ENCODE results near the gene ARPC5.

Gene ARPC5

DNA sequence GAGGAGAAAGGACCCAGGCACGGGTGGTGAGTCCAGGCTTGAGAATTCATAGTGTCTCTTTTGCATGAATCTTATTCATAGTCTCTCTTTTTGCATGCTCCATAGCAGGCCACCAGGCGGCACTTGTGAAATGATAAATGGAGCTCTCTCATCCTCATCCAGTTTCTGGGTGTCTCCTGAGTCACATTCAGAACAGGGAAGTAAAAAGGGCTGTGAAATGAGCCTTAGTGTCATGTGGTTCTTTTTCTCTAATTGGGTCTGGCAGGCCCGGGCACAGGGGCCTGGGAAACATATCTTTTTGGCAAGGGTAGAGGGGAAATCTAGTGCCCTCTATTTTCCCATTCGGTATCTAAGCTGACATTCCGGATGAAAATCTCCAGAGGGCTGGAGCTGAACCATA lies 26.3 kb downstream of the ARPC5 start:
- DNase-seq, result no peak

DNA sequence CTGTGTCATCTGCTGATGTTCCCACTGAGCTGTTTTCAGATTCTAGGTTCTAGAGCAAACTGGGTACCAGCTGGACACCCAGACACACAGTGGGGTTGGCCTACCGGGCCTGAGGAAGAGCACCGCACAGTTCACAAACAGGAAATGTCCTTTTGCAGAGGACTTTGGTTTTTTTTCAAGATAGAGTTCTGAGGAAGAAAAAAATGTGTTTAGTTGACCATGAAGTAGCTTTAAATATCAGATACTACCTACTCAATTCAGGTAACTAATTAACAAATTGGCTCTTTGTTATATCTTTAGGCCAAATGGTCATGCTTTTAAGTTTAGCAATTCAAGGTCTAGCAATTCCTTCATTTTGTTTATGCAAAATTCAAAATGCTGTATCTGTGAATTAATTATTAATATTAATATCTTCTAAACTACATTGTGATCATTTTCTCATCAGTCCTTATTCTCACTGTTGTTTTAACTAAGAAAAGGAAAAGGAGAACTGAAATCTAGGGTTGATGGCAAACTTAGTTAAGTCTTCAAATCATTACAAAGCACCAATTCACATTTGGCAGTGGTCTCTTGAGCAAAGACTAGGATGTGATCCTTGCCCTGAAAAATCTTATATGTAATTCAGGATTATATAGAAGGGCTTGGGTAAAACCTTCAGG lies 28.1 kb downstream of the ARPC5 start:
- DNase-seq, result no peak

- DNase-seq, result no peak
These were observed 29.7 kb downstream of the ARPC5 start for GRCh38 chr1:183605904-183606303.

DNA sequence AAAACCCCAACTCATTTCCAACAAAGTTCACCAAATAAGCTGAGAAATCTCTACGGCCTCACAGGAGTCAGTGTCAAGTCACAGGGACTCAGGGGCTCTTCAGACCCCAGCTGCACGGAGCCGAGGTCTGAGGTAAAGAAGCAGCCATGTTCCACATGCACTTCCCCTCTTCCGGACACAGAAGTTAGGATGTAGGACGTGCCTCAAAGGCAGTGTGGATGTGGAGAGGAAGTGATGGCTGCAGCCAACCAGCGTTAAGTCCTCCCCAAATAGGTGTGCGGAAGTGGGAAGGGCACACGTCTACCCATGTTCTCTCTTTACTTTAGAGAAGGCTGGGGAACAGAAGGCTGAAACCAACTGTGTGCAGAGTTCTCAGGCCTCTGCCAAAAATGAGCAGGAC lies 30.8 kb downstream of the ARPC5 start:
- DNase-seq, result no peak

DNA sequence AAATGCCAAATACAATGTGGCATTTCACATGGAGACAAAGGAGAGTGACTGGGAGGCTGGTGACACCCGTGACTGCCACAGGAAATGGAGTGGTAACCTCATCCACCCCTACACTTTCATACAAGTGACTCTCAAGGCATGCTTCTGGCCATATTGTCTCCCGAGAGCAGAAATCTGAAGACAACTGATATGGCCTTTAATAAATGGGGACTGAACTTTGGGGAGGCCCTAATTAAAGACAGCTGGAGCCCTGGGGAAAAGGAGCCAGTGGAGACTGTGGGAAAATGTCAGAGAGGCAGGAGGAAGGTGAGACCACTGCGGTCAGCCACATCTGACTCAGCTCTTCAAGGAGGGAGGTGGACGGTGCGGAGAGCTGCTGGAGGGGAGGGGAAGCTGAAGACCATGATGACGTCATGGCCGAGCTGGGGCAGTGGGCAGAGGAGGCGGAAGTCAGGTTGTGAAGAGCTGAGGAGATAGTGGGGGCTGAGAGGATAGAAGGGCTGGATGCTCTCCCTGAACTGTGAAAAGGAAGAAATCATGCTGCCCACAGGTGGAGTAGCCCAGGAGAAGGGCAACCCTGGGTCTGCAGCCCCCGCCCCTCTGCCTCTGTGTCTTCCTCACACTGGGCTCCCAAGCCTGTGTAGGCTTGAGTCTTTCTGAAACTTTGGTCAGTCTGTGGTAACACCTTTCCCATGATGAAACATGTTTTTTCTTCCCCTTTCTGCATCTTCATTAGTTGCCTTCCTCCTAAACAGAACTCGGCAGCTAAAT lies 31.4 kb downstream of the ARPC5 start:
- DNase-seq, result no peak

- DNase-seq, result no peak
These were observed 33.1 kb downstream of the ARPC5 start for GRCh38 chr1:183602510-183602909.

- DNase-seq, result no peak
These were observed 34.9 kb downstream of the ARPC5 start for GRCh38 chr1:183600634-183601033.

DNA sequence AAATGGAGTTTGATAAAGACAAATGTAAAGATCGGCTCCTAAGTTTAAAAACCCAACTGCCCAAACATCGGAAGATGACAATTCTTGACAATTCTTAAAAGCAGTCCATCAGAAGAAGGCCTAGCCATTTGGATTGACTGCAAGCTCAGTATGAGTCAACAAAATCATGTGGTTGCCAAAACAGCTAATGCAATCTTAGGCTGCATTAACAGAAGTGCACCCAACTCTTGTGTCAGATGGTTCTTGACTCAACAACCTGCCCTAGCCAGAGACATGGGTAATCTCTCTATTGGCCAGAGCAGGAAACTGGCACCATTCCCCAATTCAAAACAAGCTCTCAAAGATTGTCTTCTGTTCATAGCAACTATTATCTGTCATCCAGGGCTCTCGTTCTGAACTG lies 35.4 kb downstream of the ARPC5 start:
- peak; percentile 26 for DNase-seq

DNA sequence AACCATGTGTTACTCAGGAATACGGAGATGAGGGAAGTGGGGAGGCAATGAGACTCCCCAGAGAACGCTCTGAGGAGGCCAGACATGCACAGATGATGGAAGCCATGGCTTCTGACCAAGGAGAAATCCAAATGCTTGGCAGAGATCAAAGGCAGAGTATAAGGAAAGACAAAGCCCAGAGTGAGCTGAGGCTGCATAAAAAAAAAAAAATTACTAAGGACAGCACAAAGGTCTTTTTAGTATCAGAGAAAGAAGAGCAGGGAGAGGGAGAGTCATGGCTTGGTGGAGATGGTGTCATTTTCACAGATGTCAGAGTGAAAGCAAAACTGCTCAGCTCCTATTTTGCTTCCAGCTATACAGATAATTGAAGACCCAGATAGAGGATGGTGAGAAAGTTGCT lies 37.2 kb downstream of the ARPC5 start:
- DNase-seq, result peak; percentile 32

DNA sequence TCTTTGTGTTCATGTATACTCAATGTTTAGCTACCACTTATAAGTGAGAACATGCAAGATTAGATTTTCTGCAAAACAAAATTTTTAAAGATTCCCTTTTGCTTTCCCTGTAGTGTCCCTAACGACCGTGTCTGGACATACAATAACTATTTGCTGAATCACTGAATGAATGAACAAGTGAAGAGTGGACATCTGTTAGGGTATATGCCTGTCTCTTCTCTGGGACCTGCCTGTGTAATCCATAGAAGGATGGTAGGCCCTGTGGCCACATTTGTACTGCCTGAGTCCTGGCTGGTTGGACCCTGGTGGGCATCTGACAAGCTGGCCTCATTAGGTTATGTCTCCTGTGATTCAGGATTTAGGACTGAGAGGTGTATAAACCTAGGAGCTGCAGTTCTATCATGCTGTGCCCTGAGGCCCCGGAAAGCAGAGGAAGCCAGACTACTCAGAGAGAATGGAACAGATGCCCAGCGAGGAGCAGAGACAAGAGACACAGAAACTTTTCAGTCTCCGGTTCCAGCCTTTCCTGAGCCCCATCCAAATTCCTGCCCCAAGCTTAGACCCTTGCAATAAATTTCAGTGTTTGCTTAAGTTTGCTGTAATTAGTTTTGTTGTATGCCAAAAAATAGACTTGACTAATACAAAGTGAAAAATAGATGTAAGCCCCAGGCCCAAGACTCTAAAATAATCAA lies 37.8 kb downstream of the ARPC5 start:
- DNase-seq, result no peak

DNA sequence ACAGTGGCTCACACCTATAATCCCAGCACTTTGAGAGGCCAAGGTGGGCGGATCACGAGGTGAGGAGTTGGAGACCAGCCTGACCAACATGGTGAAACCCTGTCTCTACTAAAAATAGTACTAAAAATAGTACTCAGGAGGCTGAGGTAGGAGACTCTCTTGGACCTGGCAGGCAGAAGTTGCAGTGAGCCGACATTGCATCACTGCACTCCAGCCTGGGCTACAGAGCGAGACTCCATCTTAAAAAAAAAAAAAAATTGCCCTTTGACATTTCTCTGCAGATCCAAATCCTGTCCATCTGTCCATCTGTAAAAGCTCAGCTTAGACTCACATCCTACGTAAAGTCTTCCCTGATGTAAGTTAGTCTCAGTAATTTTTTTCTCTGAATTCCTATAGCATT lies 39.1 kb downstream of the ARPC5 start:
- no peak for DNase-seq

- DNase-seq, result no peak
These were observed 40.0 kb downstream of the ARPC5 start for GRCh38 chr1:183595537-183595936.

GRCh38 chr1:183593356-183593755 lies 42.2 kb downstream of the ARPC5 start:
- DNase-seq, result peak; percentile 26

- DNase-seq, result no peak
These were observed 42.9 kb downstream of the ARPC5 start for GRCh38 chr1:183592733-183593132.

- DNase-seq, result peak; percentile 91
These were observed 45.1 kb downstream of the ARPC5 start, which contains the start of gene NCF2 for GRCh38 chr1:183590244-183591191. NCF2 (minus strand) TSS chr1:183590459; CDS start chr1:183590329, 130 bp downstream.

DNA sequence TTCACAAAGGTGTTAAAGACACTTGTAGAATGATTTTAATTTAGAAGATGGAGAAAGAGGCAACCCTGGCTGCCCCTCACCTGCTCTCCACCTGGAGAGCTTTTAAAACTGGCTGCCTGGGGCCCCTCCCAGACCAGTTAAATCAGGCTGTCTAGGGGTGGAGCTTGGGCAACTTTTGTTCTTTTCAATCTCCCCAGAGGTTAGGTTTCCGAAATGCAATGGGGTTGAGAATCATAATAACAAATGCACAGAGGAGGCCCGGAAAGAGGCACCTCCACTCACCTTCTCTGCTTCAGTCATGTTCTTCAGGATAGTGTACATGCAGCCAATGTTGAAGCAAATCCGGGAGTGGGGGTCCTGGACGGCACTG lies 45.7 kb downstream of the ARPC5 start:
- DNase-seq, result peak; percentile 16

DNA sequence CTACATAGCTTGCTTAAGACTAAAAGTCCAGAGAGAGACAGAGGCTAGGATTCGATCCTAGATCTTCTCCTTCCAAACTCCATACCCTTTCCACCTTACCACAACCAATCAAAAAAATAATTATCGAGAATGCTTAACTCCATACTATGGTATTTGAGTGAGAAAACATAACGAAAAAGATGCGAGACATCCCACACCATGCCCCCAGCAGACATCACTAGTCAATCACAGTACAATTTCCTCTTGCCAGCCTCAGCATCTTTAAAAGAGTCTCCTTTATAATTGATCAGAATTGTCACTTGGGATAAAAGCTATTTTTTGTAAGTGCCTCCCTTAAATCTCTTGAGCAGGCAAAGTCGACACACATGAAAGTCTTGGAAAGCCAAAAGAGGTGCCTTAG lies 46.2 kb downstream of the ARPC5 start:
- no peak for DNase-seq

GRCh38 chr1:183588827-183589226 lies 46.8 kb downstream of the ARPC5 start:
- DNase-seq, result peak; percentile 16

DNA sequence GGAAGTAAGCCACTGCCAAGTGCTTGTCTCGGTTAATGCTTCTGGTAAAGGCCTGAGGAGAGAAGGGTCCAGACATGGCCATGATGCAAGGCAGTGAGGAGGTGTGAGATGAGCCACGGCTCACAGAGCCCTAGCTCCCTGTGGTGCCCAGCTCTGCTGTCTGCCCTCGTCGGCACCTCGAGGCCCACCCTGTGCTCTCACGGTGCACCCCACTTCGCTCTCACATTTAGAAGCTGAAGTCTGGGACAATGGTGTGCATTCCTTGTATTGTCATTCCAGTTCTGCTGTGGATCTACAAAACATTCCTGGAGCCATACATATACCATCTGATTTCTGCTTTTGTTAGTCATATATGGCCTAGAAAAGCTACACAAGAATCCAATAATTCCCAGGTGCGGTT lies 48.7 kb downstream of the ARPC5 start:
- no peak for DNase-seq

DNA sequence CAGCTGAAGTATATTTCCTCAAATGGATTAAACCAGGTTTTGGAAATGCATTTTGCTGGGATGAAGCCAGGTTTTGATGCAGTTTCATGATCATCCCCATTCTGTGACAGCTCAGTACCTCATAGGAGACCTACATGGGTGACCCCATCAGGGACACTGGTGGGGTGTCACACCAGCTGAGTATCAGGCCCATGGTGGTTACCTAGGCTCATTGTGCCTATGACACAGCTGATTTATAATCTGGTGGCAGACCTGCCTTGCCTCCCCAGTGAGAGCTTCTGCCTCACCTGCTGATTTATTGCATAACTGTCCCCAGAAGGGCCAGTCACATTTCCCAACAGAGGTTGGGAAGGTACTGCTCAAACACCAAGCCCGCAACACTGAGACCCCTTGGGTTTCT lies 49.1 kb downstream of the ARPC5 start:
- no peak for DNase-seq

DNA sequence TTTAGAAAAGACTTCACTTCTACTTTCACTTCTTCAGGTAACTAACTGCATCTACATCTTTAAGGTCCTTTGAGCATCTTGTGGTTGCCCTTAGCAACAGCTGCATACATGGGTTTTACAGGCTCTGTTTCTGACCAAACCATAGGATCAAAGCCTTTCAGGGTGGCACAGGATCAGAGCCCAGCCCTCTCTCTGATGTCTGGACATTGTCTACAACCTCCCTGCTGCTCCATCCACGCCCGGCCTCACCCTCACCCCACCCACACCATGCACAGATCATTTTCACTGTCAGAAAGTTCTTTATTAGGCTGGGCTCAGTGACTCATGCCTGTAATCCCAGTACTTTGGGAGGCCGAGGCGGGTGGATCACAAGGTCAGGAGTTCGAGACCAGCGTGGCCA lies 50.5 kb downstream of the ARPC5 start:
- DNase-seq, result no peak

DNA sequence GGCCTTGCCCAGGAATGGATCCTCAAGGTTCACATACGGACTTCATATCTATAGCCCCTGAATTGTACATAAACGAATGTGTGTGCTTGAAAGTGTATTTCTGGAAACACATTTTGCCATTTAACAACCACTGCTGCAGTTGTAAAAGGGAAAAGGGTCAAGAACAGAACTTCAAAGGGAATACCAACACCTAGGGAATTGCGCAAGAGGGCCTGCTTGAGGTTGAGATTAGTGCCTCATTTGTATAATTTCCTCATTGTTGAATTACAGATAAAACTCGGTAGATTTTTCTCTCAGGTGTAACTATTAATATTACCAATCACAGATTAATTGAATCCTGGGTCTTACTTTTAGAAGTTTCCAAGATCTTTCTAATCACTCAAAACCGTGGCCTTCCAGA lies 51.4 kb downstream of the ARPC5 start:
- no peak for DNase-seq

- no peak for DNase-seq
These were observed 52.1 kb downstream of the ARPC5 start for GRCh38 chr1:183583466-183583865.
